NCI-H524 (cell line): ENCODE data around the gene CLIP2.
A peak's percentile ranks its signal among the peaks of the same experiment; 100 is the strongest.
"Not testable (repeated sequence)": the region's sequence is repeated elsewhere in the genome, so short reads cannot be mapped to it uniquely, and the experiment has no call there.

Experiments used
- DNase-seq, 2 experiments: peaks; one replicate each; lab custom pipeline; 2025; lab: John Stamatoyannopoulos, UW

CLIP2 gene

GRCh38 chr7:74430961-74431466 is 141.8 kb downstream of the CLIP2 start:
- DNase-seq: no peak

- DNase-seq: not testable (repeated sequence)
Measured at GRCh38 chr7:74437291-74437571, 148.0 kb downstream of the CLIP2 start.

GRCh38 chr7:74438327-74438726 is 149.1 kb downstream of the CLIP2 start:
- no peak for DNase-seq

- no peak for DNase-seq
Measured at GRCh38 chr7:74439541-74439940, 150.3 kb downstream of the CLIP2 start.

- DNase-seq: not testable (repeated sequence)
Measured at GRCh38 chr7:74440143-74440542, 150.9 kb downstream of the CLIP2 start.

- DNase-seq: no peak
Measured at GRCh38 chr7:74441801-74442200, 152.6 kb downstream of the CLIP2 start.

GRCh38 chr7:74443543-74444247 is 154.5 kb downstream of the CLIP2 start:
- no peak for DNase-seq

GRCh38 chr7:74449144-74449543 is 159.9 kb downstream of the CLIP2 start:
- no peak for DNase-seq

GRCh38 chr7:74449809-74450397 is 160.7 kb downstream of the CLIP2 start:
- peak in 1 of 2 experiments; percentile 35 for DNase-seq

- DNase-seq: peak in 1 of 2 experiments; percentile 56
Measured at GRCh38 chr7:74452748-74453321, 163.6 kb downstream of the CLIP2 start.

GRCh38 chr7:74453322-74454011 is 164.3 kb downstream of the CLIP2 start, which contains the start of gene GTF2IRD1:
GTF2IRD1 (plus strand) TSS chr7:74453906; CDS start chr7:74508081, 54,175 bp downstream.
- peak; percentile 59 to 81 for DNase-seq

GRCh38 chr7:74454021-74454924 is 165.1 kb downstream of the CLIP2 start:
- peak in 1 of 2 experiments; percentile 42 for DNase-seq

- DNase-seq: no peak
Measured at GRCh38 chr7:74454925-74455288, 165.7 kb downstream of the CLIP2 start.

- no peak for DNase-seq
Measured at GRCh38 chr7:74455291-74455804, 166.1 kb downstream of the CLIP2 start.
